Colonic mucosa (tissue), 4 donors: ENCODE measurements around the gene ANAPC15. TPM values are rescaled to one million over a fixed set of nuclear protein-coding genes. Genes with fewer than 3 reads are reported as not detected.

ENCODE experiments used
- DNase-seq: peaks from one replicate; pipeline ENCODE4 v3.0.0-alpha.2; 2020
- H3K27ac ChIP-seq: fragments of 200-600 bp; one replicate; pipeline ENCODE4 v1.8.0; 2021
- H3K27me3 ChIP-seq: fragments of 200-600 bp; one replicate; pipeline ENCODE4 v1.8.0; 2021
- H3K36me3 ChIP-seq: fragments of 200-600 bp; one replicate; pipeline ENCODE4 v1.8.0; 2021
- H3K4me1 ChIP-seq: fragments of 200-600 bp; one replicate; pipeline ENCODE4 v1.8.0; 2021; ENCODE audit warnings: mild to moderate bottlenecking
- H3K4me3 ChIP-seq: fragments of 200-600 bp; one replicate; pipeline ENCODE4 v1.8.0; 2021
- H3K9ac ChIP-seq, 2 donors: one replicate each; pipeline ENCODE4 v1.7.0; 2013; ENCODE audit warnings: control low read depth in 2 of 2, low read depth in 2 of 2, low read length in 2 of 2
- H3K9me3 ChIP-seq: fragments of 200-600 bp; one replicate; pipeline ENCODE4 v1.8.0; 2021
- intact Hi-C: fragments of 100-400 bp; cut with DNase I; formaldehyde crosslinking; loops from one replicate; pipeline ENCODE4 v1.14.1; 2022
- total RNA-seq, 2 donors: library from RNA; stranded (reverse); fragmentation: NEBNext Ultra II Directional in 1 of 2; extraction: Animal tissue kit (Norgen Biotek cat#: 25700) in 1 of 2; gene quantifications; one replicate each; pipeline ENCODE4 v1.2.1, GENCODE V29; 2021
- TF ChIP-seq, protein P1 (sequence below): fragments of 200-600 bp; IDR thresholded peaks from one replicate; pipeline ENCODE4 v1.8.0; 2022; ENCODE audit warnings: antibody characterized with exemption, mild to moderate bottlenecking
- donor health status: healthy.
- donor health status: DM: no; HTN: no; CAD: no.
- donor health status: DM: no; HTN: no; CAD: no.

ANAPC15 gene
- total RNA-seq, 2 donors from 2014 or later = 45.1 to 70.1 TPM

DNA sequence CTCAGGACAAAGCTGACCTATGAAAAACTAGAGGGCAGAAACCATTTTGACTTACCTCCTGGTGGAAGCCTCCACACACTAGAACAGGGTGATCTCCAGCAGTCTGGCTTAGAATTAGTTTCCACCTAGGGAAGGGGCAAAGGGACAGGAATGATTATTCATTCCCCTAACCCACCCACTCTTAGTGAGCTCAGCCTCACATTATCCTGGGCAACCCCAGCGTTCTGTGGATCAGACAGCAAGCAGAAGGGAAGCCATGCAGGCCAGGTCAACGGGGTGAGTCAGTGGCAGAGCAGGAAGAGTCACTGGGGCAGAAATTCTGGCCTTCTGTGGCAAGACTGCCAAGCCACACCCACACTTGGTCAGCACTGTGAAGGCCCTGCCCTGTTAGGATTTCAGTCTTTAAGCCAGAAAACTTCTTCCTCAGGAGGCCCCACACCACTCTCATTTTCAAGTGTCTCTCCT, 42.7 kb downstream of the ANAPC15 start:
- H3K4me3 ChIP-seq = no peak overlapping the region
- TF ChIP-seq, protein P1, sequence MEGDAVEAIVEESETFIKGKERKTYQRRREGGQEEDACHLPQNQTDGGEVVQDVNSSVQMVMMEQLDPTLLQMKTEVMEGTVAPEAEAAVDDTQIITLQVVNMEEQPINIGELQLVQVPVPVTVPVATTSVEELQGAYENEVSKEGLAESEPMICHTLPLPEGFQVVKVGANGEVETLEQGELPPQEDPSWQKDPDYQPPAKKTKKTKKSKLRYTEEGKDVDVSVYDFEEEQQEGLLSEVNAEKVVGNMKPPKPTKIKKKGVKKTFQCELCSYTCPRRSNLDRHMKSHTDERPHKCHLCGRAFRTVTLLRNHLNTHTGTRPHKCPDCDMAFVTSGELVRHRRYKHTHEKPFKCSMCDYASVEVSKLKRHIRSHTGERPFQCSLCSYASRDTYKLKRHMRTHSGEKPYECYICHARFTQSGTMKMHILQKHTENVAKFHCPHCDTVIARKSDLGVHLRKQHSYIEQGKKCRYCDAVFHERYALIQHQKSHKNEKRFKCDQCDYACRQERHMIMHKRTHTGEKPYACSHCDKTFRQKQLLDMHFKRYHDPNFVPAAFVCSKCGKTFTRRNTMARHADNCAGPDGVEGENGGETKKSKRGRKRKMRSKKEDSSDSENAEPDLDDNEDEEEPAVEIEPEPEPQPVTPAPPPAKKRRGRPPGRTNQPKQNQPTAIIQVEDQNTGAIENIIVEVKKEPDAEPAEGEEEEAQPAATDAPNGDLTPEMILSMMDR = no peak
- no peaks in the 10 kb centered on the region for H3K27me3 ChIP-seq
- H3K27ac ChIP-seq = peak overlapping the region; percentile 87
- peak; percentile 87 for DNase-seq
- H3K4me1 ChIP-seq = peaks cover 6% of the 10 kb centered on the region
- H3K36me3 ChIP-seq = no peaks in the 10 kb centered on the region
- peak overlapping the region; percentile 38 to 40 for H3K9ac ChIP-seq
- intact Hi-C loops = no loop called here
- H3K9me3 ChIP-seq = no peaks in the 10 kb centered on the region

DNA sequence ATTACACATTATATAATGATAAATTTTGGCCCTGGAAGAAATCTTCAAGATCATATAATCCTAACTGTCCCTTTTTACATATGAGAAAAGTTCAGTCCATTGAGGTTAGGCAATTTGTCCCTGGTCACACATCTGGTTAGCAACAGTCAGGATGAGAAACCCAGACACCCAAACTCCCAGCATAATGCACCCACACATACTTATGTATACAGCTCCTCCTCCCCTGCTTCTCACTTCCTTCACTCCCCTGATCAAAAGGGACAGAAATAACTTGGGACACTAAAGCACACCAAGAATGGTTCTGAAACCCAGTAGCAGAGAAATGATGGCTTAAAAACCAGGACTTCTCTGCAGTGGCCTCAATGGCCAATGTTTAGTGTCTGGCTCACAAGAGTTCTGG, 43.3 kb downstream of the ANAPC15 start:
- H3K9ac ChIP-seq = peak overlapping the region; percentile 38 to 40
- H3K9me3 ChIP-seq = no peaks in the 10 kb centered on the region
- no peaks in the 10 kb centered on the region for H3K36me3 ChIP-seq
- TF ChIP-seq, protein P1 = no peak
- no peak overlapping the region for H3K4me3 ChIP-seq
- intact Hi-C loops = no loop called here
- H3K4me1 ChIP-seq = peaks cover 6% of the 10 kb centered on the region
- peak overlapping the region; percentile 87 for H3K27ac ChIP-seq
- DNase-seq = no peak
- H3K27me3 ChIP-seq = no peaks in the 10 kb centered on the region

DNA sequence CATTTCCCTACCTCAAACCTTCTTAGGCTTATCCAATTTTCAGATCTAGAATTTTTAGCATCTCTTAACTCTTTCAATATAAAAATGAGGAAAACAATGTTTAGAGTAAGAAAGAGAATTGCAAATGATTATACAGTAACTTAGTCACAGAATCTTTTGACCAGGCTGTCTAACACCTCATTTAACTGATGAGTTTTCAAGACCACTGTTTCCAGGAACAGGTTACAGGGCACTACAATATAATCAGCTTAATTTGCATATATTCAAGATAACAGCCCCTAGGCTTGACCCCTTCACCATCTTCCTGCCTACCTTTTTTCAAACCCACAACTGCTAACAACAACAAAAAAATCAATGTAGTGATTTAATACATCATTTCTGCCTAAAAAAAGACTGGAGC, 44.8 kb downstream of the ANAPC15 start:
- Histone ChIP-seq H3K27me3 (no peaks in the 10 kb centered on the region), H3K9ac (no peak overlapping the region), H3K9me3 (no peaks in the 10 kb centered on the region), H3K4me3 (no peak overlapping the region), H3K36me3 (no peaks in the 10 kb centered on the region), H3K27ac (no peak overlapping the region), H3K4me1 (peaks cover 6% of the 10 kb centered on the region)
- TF ChIP-seq, protein P1 = no peak
- intact Hi-C loops = no loop called here
- DNase-seq = no peak

DNA sequence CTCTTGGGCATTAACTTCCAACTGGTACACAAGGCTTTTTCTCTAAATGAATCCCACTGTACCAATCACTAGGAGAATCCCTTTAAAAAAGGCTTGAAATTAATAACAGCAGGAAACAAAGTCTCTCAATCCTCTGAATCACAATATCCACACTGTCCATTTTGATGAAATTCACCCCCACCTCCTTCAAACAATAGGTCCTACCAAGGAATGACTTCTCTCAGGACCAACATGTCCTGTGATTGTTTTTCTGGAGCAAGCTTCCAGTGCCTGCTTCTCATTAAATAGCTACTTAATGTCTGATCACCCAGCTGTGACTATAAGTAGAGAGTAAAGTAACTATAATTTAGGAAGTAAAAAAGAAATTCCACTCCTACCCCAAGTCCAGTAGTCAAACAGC, 45.2 kb downstream of the ANAPC15 start:
- H3K36me3 ChIP-seq = no peaks in the 10 kb centered on the region
- H3K27me3 ChIP-seq = no peaks in the 10 kb centered on the region
- intact Hi-C loops = no loop called here
- TF ChIP-seq, protein P1 = no peak
- H3K4me3 ChIP-seq = no peak overlapping the region
- H3K9me3 ChIP-seq = no peaks in the 10 kb centered on the region
- peak overlapping the region; percentile 3 for H3K27ac ChIP-seq
- DNase-seq = no peak
- H3K9ac ChIP-seq = no peak overlapping the region
- H3K4me1 ChIP-seq = peaks cover 6% of the 10 kb centered on the region

DNA sequence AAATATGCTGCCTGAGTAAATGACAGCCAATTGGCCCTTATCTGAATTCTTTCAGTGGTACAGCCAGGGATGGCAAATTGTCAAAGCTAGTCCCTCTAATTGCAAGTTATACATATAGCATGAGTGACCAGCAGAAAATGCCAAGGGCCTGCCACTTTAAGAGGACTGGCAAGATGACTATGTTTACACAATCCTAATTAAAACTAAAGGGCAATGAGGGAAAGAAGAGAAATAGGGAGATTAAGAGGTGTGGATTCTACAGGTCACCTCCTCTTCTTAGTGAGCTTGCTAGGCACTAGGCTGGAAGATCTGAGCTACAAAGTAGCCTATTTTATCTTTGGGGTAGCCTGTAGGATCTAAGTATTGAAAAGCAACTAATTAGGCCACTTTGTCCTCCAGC, 45.6 kb downstream of the ANAPC15 start:
- peaks cover 6% of the 10 kb centered on the region for H3K4me1 ChIP-seq

More for the DNA sequence above, 45.6 kb downstream of the ANAPC15 start:
- Histone ChIP-seq H3K4me3 (no peak overlapping the region), H3K36me3 (no peaks in the 10 kb centered on the region), H3K27me3 (no peaks in the 10 kb centered on the region), H3K27ac (peak overlapping the region; percentile 3), H3K9me3 (no peaks in the 10 kb centered on the region), H3K9ac (no peak overlapping the region)
- intact Hi-C loops = no loop called here
- no peak for DNase-seq
- TF ChIP-seq, protein P1 = no peak
